ENCODE results near the gene L1CAM.
A peak's percentile ranks its signal among the peaks of the same experiment; 100 is the strongest.

L1CAM gene

DNA sequence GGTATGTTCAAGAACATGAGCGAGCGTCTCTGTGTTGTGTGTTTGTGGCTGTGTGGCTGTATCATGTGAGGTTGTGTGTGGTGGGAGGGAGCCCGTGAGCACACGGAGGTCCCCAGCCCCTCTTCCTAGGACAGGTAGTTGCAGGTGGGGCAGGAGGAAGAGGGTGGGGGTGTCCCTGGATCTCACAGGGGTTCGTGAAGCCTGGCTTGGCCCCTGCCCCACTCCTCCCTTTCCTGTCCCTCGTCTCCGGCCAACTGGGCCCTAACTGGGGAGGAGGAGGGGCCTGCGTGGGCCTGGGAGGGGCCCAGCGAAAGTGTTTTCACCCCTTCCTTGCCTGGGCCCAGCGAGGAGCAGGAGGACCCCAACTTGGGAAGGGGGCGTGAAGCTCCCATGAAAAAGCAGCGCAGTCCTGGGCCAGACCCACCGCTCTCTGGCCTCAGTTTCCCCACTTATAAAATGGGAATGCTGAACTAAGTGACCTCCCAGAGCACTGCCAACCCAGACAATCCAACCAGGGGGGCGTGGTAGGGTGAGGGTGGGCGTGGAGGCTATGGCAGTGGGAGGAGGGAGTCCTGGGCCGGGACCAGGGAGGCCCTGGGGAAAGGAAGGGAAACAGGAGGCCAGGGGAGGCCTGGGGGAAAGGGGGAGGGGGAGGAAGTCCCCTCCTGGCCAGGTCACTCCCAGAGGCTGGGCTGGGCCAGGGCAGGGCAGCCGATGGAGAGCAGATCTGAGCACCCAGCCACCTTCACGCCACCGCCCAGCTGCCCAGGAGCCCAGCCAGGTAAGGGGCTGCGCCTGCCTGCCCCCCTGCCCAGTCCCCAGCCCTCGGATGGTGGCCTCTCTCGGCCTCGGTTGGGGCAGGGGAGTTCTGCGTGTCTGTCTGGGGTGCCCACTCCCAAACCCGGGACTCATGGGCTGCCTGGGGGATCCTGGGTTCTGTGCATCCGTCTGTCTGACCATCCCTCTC is 18.3 kb upstream of the L1CAM start, which contains the start of gene AVPR2:
TSS of gene AVPR2 (plus strand) at position 683 of the 967 bp plus-strand sequence. CDS start 473 bp downstream, outside the sequence.
- no peak for DNase-seq (ENCODE audit: low read depth in 2 of 2)

DNA sequence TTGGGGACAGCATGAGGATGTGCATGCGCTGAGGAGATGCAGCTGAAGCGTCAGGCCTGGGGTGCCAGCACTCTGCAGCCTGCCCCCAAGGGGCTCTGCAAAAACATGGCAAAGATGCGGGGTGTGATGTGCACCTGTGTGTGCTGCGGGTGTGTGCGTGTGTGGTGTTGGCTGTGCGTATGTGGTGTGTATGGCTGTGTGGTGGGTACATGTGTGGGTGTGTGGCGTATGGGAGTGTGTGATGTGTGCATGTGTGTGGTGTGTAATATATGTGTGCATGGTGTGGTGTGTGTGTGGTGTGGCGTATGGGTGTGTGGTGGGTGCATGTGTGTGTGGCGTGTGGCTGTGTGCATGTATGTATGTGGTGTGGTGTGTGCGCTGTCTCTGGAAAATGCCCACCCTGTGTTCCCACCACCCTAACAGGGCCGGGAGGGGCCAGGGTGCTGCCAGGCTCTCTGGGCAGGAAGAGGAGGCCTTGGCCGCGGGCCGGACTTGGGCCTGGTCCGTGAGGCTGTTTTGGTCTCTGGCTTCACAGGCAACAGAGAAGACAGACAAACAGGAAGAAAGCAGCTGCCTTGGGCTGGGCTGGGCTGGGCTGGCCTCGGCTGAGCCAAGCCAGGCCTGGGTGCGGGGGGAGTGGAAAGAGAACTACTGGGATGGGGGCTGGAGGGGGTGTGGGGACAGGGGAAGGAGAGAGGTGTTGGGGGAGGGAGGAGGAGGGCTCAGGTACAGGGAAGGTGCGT is 17.4 kb upstream of the L1CAM start:
- no peak for DNase-seq (ENCODE audit: low read depth in 2 of 2)

DNA sequence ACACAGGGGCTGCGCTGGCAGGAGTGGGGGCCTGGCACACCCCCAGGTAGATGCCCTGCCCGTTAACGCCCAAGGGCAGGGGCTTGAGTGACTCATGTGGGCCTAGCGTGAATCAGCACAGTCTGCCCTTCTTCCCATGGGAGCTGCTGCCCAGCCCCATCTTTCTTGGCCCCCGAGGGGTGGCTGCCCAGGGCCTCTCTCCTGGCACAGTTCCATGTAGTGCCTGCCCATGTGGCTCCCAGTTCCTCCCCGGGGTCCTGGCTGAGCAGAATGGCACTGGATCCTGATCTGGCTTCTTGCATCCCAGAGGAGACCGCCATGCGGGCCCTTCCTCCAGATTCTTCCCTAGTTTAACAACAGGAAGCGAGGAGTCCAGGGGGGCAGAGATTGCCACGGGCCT is 16.4 kb upstream of the L1CAM start:
- no peak for DNase-seq (ENCODE audit: low read depth in 2 of 2)

DNA sequence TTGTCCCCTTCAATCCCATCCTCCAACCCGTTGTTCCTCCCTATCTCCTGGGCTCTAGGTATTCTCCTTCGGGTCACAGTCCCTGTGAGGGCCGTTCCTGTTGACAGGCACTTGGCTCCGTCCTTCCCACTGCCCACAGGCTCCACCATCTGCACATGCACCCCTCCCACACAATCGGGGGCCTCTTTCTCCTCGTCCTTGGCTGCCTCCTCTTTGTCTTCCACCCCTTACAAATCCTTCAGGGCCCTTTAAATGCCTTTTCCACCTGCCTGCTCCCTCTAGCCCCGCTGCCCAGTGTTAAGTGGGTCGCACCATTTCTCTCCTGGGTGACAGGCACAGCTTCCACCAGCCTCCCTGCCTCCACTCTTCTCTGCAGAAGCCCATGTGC is 15.8 kb upstream of the L1CAM start:
- DNase-seq (ENCODE audit: low read depth in 2 of 2) = no peak

DNA sequence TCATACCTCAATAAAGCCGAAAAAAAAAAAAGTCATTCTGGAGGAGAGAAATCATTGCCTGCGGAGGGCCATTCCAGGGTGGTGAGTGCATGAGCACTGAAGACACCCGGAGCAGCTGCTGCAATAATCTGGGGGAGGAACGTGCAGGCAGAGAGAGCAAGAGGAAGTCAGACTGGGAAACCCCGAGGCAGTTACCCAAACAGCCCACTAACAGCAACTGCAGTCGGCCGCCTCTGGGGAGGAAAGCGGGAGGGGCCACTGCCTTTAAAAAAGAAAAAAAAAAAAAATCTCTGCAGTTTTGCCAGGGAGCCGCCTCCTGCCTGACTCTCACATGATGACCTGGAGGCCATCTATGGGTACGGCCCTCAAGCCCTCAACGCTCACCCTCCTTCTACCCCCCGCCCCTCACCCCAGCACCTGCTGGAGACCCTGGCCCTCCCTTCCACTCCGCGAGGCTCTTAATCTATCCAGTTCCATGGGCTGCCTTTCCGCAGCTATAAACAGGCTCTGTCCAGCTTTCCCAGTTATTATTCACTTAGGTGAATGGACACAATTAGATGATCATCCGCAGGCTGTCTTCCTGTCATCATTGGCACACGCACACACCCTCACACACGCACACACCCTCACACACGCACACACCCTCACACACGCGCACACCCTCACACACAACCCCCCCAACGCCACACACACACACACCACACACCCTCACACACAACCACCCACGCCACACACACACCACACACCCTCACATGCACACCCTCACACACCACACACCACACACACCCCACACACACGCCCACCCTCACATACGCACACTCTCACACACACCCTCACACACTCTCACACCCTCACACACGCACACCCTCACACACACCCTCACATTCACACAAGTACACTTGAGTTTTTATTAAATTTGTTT is 15.1 kb upstream of the L1CAM start:
- peak in 1 of 2 donors; percentile 39 for DNase-seq (ENCODE audit: low read depth in 2 of 2)

DNA sequence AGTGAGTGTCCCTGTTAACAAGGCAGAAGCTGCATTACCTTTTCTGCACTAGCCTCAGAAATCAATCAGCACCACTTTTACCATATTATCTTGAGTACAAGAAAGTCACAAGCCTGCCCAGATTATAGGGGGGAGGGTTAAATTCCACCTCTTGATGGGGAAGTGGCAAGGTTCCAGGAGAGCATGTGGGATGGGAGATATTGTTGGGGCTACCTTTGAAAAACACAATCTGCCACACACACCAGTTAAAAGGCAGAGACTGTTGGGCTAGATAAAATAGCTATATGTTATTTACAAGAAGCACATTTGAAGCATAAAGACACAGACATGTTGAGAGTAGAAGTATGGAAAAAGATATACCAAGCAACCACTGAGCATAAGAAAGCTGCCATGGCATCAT is 11.9 kb upstream of the L1CAM start:
- no peak for DNase-seq (ENCODE audit: low read depth in 2 of 2)

DNA sequence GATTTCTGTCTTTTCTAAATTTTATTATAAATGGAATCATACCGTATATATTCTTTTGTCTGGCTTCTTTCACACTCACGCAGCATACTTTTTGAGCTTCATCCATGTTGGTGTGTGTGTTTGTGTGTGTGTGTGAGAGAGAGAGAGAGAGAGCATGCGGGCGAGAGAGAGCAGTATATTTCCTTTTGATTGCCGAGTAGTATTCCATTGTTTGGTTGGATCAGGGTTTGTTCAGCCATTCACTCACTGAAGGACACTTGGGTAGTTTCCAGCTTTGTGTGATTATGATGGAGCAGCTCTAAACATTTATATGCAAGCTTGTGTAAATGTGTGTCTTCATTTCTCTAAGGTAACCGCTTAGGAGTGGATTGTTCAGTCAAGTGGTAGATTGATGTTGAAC is 3.1 kb upstream of the L1CAM start:
- no peak for DNase-seq (ENCODE audit: low read depth in 2 of 2)

DNA sequence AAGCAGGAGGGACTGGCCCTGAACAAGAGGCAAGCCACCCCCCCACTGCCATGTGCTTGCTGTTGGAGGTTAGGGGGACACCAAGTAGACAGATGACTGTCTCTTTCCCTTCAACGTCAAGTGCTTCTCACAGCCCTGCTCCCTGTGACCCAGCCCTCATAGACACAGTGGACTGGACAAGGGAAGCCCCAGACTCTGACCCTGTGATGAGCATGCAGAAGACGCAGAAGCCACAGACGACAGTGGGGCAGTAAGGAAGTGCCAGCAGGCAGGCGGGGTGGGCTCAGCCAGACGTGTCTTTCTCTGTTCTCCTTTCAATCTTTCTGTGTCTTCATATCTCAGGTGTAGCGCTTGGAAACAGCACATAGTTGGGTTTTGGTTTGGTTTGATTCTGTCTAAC is 2.4 kb upstream of the L1CAM start:
- no peak for DNase-seq (ENCODE audit: low read depth in 2 of 2)

DNA sequence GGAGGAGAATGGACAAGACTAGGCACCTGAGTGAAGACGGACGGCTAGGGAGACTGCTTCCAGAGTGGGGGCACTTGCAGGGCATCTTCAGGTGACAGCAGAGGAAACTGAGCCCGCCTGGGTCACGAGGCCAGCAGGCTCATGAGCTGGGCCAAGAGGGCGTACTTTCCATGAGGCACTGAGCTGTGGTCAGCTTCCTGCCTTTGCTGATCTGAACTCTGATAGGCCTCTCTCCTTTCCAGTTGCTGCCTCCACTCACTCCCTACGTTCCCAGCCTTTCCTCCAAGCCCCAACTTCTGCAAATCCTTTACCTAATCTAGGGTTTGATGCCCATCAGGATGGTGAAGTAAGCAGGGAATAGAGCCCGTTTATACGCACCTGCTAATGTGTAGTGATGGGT is 1.4 kb upstream of the L1CAM start:
- DNase-seq (ENCODE audit: low read depth in 2 of 2) = no peak

DNA sequence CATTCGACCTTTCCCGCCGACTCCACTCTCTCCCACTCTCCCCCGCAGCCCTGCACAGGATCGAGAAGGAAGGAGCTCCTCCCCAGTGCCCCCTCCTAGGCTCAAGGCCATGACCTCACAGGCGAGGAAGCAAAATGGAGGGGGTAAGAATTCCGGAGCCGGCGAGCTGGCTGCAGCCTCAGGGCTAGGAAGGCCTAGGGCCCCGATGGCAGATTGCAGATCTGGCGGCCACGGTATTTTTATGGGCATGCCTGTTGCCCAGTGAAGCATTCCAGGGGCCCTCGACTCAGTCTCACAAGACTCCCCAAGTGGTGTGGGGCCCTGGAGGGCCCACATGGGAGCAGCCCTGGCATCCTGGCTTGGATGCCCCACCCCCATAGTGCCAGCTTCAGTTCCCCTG is 942 bp upstream of the L1CAM start:
- DNase-seq (ENCODE audit: low read depth in 2 of 2) = no peak

DNA sequence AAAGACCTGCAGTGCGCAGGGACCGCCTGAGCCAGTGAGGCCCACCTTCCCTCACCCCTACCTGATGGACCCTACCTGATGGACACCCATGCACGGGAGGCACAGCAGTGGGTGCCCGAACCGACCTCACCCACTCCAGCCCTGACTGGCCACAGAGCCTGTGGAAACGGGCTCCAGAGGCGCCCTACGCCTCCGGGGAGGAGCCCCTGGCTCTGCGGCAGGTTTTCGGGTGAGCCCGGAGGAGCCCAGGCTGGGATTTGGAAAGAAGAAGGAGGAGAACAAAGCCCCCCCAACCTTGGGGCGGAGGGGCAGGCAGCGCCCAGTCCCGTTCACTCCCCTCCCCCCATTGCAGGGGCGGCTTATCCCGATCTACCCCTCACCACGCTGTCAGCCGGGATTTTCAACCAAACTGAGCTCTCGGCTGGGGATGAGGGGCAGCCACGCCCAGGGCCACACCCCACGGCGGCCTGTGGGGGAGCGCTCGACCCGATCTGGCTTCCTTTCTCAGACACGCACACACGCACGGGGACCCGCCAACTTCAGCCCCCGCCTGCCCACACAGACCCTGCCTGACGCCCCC is 675 bp downstream of the L1CAM start:
- no peak for DNase-seq (ENCODE audit: low read depth in 2 of 2)

DNA sequence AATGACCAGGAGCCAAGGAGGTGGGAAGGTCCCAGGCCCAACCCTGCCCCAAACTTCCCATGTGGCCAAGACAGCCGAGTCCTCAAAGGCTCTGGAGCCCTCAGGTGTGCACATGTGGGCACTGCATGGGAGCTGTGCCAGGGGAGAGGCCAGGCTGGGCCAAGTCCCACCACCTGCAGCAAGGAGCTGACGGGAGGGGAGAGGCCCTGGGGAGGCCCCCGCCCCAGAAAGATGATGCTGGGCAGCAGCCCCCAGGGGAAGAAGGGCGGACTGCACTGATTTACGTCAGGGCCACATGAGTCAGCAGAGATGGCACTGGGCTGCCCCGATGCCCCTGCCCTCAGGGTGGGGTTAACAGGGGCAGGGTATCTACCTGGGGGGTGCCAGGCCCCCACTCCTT is 1.4 kb downstream of the L1CAM start:
- DNase-seq (ENCODE audit: low read depth in 2 of 2) = no peak

DNA sequence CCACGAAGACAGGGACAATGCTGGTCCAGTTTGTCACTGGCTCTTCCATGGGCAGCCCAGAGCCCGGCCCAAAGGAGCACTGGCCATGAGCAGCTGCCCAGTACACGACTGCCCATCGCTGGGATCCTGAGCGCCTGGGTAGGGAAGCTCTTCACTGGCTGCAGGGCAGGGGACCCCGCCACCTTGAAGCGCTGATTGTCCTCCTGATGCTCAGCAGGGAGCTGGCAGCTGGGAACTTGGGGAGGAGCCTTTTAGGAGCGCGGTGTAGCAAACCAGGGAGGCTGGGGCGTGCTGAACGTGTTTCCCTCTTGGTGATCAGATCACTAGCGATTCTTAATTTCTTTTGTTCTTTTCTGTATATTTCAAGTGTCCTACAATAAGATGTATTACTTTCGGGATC is 1.8 kb downstream of the L1CAM start:
- DNase-seq (ENCODE audit: low read depth in 2 of 2) = no peak

DNA sequence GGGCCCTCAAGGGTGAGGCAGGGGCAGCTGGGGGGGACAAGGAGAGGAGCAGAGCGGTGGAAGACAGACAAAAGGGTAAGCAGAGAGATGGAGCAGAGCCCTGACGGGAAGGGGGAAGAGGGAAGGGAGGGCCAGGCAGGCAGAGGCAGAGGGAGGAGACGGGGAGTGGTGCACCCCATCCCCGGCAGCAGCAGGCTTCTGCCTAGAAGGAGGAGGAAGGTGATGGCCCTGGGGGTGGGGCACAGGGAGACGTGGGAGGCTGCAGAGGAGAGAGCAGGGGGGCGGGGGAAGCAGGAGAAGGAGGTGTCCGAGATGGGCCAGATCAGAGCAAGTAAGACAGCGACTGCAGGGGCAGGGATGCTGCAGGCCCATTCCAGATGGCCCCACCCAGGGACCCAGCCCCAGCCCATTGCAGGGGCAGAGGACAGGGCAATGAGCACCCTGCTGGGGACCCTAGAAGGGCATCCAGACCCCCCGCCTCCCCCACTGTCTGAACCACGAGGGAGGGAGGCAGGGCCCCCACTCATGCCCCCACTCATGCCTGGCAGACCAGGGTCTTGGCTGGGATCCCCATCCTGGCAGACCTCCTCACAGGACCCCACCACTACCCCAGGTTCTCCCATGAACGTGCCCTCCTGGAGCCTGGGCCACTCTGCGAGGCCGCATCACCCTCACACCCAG is 2.7 kb downstream of the L1CAM start:
- DNase-seq (ENCODE audit: low read depth in 2 of 2) = no peak

DNA sequence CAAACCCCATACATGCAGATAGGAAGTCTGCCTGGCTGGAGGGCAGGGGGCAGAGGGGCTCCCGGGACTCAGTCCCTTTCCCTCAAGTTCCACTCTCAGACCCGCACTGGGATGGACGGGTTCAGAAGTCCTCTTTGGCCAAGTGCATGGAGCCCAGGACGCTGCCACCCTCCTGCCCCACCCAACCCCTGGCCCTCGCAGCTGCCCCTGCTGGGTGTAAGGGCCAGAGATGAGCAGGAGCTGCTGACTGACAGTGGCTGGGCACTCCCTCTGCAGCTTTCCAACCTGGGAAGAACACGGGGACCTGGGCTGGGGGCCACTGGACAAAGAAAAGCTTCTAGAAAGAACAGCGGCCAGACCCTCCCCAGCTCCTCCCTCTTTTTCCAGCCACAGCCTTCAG is 3.4 kb downstream of the L1CAM start:
- DNase-seq (ENCODE audit: low read depth in 2 of 2) = no peak

DNA sequence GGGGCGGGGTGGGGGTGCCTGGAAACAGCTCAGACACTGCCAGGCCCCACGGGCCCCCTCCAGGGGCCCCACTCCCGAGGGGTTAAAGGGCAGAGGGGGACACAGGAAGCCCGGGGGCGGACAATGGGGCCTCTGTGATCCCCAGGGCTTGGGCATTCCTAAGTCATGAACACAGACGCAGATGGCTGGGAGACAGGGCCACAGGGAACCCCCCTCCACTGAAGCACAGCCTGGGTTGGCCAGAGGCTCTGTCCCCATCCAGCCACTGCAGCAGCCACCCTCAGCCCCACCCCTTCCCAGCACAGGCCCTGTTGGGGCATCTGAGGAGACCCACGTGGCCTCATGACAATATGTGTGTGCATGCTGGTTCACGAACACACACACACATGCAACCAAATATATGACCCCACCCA is 3.9 kb downstream of the L1CAM start:
- DNase-seq (ENCODE audit: low read depth in 2 of 2) = no peak

DNA sequence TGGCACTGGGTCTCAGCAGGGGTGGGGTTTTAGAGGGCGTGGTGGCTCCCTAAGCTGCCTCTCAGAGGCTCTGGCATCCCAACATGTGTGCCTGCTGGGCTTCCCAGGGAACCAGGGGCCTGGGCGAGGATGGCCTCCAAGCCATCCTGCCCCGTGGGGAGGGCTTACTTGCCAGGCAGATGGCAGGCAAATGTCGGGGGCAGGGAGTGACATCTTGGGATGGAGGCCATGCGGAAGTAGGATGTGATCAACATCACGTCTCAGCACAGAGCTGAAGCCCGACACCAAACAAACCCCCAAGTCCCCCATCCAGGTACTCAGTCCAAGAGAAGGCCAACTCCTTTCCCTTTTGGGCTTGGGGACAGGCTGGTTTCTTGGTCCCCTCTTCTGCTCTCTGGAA is 4.7 kb downstream of the L1CAM start:
- DNase-seq (ENCODE audit: low read depth in 2 of 2) = no peak

DNA sequence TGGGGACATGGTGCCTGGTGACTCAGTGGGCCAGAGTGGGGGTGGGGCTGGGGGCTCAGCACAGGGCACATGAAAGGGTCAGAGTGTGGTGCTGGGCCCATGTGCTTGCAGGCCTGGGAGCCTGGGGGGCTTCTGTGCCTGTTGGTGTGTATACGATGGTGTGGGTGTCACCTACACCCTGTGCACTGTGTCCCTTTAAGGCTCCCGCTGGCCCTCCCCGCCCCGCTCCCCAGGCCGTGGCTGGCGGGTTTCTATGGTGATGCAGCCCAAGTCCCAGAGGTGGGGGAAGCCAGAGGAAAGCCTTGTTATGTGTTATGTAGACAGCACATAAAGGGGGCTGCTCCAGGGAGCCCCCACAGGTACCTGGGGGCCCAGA is 5.5 kb downstream of the L1CAM start:
- DNase-seq (ENCODE audit: low read depth in 2 of 2) = no peak

DNA sequence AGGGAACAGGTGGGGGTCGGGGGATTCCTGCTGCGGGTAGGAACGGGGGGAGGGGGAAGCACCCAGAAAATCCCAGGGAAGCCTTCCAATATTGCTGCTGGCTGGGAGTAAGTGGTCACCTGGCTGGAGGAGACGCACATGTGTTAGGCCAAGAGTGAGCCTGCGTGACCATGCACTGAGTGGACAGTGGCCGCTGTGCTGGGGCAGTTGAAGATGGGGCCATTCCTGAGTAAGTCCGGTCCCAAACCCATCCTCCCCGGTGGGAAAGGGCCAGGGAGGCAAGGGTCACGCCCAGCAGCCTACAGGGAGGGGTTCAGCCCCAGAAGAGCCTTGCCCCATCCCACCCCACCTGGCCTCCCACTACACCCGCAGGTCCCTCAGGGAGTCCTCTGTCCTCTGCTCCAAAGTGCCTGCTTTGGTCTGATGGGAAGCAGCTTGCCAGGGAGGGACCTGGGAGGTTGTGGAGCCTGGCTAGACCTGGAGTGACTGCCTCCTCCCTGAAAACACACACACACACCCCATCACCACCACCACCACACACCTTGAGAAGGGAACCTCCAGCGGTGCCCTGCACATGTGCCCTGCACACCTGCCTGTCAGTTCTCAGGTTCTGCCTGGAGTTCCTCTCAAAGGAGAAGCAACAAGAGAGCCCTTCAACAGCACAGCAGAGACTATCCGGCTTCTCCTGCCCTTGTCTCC is 6.1 kb downstream of the L1CAM start:
- DNase-seq (ENCODE audit: low read depth in 2 of 2) = no peak

DNA sequence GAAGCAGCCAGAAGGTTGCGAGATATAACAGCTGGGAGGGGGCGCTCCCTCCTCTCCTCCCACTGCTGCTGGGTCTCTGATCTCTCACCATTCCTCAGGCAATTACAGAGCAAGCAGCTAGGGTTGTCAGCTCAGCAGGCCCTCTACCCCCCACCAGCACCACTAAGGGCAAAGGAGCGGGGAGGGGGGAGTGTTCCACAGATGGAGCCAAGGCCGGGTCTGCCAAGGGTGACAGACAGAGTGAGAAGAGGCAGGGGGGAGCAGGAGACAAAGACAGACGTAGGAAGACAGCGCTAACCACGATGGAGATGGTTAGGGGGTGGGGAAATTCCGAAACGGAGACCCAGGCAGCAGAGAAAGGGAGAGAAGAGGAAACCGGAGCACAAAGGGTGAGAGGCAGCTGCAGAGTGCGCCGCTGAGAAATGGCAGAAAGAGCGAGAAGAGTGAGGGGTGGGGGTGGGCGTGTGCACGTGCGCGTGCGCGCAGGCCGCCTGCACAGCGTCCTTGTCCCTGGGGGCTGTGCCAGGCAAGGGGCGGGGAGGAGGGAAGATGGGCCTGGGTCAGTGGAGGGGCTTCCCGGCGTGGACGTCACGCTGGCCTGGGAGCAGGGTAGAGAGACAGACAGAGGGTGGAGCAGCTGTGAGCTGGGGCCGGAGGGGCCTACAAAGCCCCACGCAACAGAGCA is 6.9 kb downstream of the L1CAM start:
- DNase-seq (ENCODE audit: low read depth in 2 of 2) = no peak

Measured in stimulated activated CD8-positive, alpha-beta memory T cell treated with anti-CD3 and anti-CD28 coated beads, Interleukin-15, amount 100 ng/mL, for 4 hours (primary cell).